GM21723 (cell line): ENCODE data around the gene SENP1.

Experiments used
- ATAC-seq: cut with Tn5 transposase; IDR thresholded peaks from one replicate; pipeline ENCODE4 v1.9.1; 2021; ENCODE audit warnings: mild to moderate bottlenecking, moderate library complexity; ENCODE audit not compliant: unreplicated experiment

SENP1 gene

DNA sequence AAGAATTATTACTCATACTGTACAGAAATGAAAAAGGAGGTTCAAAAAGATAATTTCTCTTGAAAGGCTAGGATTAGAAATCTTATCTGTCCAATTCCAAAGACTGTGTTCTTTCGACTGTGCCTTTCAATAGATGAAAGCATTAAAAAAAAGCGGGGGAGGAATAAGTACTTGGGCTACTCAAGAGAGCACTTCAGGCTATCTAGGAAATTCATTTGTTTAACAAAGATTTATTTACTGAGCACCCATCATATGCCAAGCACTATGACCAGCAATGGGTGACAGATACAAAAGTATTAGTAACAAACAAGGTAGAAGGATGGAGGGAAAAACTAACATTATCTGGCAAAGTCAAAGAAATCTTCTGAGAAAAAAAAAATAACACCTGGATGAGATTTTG is 37.4 kb downstream of the SENP1 start:
- ATAC-seq = no peak

DNA sequence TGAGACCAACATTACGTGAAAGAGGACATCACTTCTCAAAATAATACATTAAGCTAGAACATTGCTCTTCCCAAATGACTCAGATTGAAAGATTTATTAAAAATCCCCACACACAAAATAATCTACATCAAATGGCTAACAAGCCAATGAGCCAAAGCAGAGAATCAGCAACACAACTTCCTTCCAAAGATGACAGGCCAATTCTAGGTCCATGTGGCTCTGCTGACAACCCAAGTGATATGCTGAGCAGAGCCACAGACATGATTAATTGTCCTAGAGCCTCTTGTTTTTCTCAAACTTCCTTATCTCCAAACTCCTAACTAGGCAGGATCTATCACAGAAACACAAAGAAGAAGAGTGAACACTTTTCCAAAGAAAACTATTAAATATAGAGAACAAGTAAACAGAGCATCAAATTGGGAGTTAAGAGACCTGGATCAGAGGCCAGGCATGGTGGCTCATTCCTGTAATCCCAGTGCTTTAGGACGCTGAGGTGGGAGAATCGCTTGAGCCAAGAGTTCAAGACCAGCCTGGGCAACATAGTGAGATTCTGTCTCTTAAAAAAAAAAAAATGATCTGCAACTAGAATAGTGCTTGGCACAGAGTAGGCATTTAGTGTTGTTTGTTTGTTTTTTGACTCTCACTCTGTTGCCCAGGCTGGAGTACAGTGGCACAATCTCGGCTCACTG is 38.5 kb downstream of the SENP1 start:
- ATAC-seq = no peak

DNA sequence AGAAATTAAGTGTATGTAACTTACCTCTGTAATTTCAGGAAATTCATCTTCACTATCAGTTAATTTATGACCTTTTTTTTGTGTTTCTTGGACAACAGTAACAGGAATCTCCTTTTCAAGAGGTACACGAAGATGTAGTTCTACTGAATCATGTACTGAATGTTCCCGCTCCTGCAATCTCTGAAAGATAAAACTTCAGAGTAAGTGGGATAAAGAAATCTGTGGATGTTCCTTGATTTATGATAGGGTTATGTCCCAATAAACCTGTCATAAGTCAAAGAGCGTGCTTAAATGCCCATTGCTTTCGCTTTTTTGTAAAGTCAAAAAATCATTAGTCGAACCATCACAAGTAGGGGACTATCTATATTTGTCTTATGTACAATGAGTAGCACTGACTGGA is 40.8 kb downstream of the SENP1 start:
- ATAC-seq = no peak

DNA sequence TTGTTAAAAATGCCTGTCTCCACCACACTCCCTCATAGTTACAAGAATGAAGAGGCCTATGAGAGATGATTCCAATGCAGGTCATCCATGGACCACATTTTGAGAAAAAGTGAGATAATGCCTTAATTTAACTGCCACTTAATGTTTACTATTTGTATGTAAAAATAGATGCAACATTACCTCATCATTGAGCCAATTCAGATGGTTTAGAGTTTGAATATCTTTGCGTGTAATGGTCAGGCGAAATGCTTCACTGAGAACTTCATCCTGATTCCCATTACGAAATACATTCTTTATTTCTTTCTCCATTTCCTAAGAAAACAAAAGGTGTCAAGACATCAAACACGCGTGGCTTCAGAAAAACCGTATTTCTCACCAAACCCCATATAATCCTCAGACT is 42.3 kb downstream of the SENP1 start:
- ATAC-seq = no peak

DNA sequence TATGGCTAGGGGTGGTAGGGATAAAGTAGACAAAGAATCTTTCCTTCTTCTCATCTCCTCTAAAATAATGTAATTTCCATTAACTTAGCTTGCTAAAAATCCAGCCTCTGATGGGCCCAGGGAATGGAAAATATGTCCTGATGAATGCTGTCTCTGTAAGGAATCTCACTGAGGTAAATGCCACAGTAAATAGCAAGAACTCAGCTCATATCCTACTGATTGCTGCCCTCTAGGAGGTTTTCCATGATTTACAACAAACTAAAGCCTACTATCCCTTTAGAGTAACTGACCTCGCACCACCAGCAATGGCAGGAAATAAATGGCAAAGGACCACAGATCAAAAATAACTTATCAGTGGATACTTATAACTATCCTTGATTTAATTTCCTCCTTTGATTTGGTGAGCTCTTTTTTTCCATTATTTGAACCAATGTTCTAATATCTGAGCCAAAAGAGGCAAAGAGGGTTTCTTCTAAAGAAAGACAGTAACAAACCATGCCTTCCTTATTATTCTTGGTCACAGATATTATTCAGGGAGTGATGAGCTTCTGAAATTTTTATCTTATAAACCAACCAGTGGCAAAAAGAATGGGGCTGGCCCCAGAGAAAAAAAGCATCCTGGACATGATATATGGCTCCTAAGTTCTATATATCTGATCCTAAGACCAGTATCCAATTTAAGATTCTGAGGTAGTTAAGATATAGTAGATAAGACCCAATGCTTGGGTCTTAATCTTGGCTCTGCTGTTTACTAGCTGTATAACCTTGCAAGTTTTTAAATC is 43.8 kb downstream of the SENP1 start:
- ATAC-seq = no peak

DNA sequence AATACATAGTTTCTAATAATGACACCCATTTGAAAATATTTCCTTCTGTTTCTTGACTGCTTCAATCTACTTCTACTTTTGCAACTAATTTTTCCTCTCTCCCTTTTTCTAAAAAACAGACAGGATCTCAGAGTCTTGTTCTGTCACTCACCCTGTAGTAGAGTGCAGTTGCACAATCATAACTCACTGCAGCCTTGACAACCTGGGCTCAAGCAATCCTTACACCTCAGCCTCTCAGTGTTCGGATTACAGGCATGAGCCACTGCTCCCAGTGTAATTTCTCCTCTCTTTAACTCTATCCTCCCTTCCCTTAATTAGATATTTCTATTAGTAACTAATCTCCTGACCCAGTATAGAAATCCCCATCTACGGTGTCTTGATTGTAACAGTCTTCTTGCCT is 45.4 kb downstream of the SENP1 start:
- no peak for ATAC-seq

DNA sequence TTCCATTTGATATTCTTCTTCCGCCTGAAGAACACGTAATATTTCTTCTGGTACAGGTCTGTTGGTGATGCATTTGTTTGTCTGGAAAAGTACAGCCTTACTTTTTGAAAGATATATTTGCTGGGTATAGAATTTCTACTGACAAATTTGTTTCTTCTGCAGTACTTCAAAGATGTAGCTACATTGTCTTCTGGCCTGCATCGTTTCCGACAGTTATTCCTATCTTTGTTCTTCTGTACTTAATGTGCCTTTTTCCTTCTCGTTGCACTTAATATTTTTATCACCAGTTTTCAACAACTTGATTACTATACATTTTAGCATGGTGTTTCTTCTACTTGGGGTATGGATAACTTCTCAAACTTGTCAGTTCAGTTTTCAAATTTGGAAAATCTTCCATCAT is 47.1 kb downstream of the SENP1 start:
- ATAC-seq = no peak

DNA sequence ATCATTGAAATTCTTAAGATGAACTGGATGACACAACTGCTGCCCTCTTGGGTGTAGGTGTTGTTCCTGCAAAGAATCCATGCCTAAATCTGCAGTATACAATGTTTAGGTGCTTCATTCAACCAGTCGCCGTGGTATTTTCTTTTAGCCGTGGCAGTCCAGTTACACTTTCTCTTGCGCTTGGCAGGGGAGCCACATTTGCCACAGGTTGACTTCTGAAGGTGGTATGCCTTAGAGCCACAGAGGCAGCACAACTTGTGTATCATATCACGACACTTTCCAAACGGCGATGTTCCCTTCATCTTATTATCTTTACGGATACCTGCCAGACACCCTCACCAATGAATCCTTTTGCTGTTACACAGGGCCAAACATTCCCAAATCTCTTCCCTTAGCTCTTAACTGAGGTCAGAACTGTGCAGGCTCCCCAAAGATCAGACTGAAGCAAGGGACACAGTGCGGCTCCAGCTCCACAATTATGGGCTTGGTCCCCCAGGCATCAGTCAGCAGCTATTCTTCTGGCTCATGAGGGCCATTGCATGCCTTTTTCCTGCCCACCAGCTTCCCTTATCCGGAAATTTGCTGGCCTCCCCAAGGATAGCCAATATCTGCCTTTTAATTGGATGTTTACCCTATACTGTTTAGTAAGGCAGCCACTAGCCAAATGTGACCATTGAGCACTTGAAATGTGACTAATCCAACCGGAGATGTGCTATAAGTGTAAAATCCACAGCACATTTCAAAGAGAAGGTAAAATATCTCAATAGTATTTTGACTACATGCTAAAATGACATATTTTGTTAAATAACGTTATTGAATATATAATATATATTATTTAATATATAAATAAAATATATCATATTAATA is 50.7 kb downstream of the SENP1 start:
- no peak for ATAC-seq

DNA sequence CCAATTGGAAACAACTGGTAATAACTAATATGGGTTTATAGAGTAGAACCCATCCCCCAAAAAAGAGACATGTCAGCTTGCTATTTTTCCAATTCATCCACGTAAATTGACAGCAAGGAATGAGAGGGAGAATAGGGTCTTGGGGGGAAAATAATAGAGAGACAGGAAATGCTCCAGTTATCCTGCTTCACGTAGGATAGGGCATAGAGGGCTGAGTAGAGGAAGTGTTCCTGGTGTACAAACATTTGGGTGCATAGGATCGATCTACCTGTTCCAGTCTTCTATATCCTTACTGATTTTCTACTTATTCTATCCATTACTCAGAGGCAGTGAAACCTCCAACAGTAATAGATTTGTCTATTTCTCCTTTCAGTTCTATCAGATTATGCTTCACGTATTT is 52.0 kb downstream of the SENP1 start:
- no peak for ATAC-seq

DNA sequence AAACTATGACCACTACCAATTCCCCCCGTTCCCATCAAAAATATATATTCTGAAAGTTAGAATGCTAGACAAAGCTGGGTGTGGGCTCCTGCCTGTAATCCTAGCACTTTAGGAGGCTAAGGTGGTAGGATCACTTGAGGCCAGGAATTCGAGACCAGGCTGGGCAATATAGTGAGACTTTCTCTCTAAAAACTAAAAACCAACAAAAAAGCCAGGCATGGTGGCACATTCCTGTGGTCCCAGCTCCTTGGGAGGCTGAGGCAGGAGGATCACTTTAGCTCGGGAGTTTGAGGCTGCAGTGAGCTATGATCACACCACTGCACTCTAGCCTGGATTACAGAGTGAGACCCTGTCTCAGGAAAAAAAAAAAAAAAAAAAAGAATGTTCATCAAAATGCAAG is 52.8 kb downstream of the SENP1 start:
- no peak for ATAC-seq

DNA sequence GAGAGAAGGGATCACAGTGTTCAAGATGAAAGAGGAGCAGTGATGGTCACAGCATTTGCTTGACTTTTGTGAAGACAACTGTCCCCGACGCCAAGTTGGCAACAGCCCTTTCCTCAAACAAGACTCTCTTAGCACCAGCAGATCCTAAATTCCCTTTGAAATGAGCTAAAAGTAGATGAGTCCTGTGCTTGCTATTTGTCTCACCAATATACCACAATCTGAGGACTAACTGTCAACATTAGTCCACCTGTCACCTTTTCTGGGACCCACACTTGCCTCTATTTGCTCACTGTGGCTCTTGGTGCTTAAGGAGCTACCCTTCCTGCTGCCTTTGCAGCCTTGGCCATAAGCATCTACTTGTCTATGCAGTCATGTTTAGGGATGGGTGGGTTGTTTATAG is 54.2 kb downstream of the SENP1 start:
- ATAC-seq = no peak

DNA sequence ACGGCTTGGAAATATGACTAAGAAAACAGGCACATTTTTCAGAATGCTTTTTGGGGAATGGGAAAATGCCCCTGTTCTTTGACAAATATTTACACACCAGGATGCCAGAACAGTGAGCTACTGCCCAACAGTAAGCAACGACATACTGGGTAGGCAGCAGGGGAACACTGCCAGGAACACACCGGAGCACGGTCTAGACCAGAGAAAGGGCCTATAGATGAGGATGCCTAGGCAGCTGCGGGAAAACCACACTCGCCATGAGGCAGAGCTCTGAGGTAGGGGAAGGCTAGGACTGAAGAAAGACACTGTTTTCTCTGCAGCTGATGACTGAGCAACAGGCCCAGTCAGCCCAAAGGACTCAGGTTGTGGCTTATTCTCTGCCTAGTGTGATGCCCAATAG is 55.7 kb downstream of the SENP1 start:
- no peak for ATAC-seq

DNA sequence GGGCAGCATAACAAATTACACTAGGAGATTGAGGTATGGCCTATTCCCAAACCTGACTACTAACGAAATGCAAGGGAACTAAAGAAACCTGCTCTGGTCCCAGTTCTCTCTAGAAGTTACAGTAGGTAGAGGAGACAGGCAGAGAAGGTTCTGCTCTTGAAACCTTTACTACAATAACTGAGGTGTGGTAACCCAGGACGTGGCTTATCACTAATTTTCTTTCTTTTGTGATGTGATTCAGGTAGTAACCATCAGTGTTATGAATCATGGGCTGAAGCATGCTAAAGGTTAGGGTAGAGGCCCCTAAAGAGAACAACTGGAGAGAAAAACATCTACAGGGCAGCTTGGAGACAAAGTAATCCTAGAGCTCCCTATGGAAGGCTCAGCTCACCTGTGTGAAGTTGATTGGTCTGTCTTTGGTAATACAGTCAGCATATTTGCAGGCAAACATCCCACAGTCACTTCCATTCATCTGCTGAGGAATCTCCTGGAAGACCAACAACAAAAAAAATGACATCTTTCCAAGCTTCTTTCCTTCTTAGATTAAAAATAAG is 59.8 kb downstream of the SENP1 start:
- ATAC-seq = no peak

DNA sequence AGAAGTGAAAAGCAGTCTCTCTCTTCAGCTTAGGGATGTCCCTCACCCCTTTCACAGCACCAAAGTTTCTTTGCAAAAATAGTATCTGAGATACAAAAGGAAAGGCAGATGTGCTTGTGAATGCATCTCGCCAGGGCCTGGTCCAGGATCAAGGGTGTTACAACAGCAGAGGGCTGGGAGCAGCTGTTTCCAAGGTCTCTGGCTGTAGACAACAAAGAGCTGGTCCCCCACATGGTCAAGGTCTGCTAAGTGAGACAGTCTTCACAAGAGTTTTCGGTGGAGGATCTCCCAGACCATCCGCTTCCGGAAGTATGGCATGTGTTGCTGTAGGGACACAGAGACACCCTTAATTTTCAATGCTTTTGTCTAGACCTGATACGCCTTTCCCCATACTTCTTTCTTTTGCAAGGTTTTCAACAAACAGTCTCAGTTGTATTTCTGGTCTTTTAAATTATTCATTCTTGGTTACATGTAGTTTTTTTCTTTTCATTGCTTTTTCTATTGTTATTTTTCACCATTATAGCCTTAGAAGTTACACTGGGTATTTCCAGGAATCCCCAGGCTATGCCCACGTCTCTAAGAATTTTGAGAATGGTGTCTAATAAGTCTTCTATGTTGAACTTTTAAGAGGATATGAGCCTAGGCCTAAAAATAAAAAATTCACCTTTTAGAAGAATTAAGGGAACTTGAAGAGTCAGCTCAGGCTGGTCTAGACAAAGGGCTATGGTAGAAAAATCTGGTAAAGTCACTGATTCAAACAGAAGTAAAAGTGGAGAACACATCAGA is 60.6 kb downstream of the SENP1 start:
- no peak for ATAC-seq

DNA sequence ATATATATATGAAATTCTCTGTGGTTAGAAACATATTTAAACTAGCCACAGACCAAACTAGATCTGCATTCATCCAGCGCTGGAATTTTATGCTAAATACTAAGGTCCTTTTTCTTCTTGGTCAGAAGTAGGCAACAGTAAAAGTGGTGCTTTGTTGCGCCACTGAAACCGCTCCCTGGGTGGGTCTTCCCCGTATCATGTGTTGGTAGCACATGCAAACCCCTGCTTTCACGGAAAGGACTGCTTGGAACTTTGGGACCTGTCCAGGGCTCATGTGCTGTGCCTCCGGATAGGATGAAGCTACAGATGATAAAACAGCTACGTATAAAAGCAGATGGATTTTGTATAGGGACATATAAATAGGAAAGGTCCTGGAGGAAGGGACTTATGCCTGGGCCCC is 61.5 kb downstream of the SENP1 start:
- ATAC-seq = no peak

DNA sequence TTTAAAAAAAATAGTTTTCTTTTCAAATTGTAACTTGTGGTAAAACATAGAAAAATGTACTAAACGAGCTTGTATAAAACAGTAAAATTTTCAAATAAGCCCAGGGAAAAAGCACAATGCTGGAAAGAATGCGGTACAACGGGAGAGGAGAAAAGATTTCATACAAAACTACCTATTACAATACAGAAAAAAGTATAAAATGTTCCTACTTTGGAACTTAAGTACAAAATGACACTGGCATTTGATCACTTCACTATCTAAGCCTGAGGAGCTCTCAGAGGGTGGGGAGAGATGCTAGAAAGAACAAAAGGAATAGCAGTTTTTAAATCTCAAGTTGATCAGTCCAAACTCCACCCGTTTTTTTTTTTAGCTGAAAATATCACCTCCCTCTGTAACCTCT is 62.1 kb downstream of the SENP1 start:
- ATAC-seq = no peak

DNA sequence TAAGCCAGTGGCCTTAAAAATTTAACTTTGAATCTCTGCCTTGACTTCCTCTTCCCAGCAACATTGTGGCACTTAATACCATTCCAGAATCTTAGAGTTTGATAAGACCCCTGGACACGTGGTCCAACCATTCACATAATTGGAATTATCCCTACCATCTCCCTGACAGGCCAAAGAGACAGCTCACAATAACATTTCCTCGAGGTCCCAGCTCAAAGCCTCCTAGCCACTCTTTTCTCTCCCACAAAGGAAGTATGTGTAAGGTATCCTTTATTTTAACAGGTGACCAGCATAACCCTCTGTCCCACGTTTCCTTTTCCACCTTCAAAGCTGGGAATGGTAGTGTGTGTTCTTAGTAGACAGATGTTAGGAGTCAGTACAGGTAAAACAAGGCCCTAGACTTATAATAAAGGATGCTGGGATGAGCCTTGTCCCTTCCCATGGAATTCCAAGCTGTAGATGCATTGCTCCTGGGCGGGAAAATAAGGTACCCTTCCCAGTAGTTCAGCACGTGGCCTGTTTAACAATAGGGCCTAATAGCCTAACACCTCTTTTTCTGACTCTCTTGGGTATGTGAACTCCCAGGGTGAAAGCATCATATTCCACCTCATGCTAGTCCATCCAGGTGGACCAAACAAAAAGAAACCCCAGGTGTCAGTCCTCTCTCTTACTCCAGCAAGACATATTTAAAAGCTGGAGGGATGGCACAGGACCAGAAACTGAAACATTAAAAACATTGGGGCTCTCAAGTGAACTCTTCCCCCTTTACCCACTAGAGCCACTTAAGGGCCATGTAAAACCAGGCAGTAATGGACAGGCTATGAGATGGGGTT is 64.1 kb downstream of the SENP1 start:
- ATAC-seq = no peak

DNA sequence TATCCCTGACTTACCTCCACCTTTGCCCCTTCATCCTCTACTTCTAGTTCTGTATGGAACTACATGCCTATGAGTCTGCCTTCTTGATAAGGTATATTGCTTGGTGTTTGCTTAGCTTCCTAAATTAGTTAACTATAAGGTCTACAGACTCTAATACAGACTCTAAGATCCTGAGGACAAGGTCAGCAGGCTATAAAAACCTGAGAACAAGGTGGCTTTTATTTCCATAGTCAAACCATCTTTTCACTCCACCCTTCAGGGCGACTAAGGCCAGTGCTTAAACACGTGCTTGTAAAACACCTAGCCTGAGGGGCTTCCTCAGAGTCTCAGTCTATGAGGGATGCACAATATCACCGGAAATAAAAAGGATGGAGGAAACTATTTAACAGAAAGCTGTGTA is 65.5 kb downstream of the SENP1 start:
- ATAC-seq = no peak

DNA sequence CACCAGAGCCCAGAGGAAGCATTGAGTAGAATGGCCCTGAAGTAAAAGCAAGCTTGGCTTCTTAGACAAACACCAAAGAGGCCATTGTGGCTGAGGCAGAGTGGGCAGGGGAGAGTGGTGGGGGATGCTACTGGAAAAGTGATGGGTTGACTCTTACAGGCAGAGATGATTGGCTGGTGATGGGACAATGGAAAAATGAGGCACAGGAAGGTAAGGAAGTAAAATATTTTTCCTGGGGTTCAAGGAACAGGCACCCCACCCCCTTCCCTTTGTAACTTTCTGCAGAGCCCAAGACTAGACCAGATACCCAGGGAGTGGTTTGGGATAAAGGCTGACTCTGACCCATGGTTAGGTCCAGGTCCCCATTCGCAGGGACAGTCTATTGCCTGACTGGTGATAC is 66.7 kb downstream of the SENP1 start:
- no peak for ATAC-seq

DNA sequence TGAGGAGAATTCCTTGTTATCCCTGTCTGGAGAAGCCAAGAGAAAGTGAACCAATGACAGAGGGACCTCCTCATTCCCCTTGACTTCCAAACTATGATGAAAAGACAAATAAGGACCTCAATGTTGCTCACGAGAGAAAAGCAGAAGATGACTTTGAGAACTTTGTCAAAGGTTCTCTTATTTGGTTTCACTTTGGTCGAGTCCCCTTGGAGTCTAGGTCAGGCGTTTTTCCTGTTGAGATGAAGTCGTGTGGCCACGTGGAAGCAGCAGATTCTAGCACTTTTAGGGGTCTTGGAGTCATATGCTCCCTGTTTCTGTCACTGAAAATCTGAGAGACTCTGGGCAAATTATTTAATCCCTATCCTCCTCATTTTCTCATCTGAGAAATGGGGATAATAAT is 67.8 kb downstream of the SENP1 start:
- ATAC-seq = no peak
